H9 (cell line): ENCODE measurements around the gene FRMD4B. TPM values are rescaled to one million over a fixed set of nuclear protein-coding genes. Genes with fewer than 3 reads are reported as not detected.

Experiments
- DNase-seq: peaks from one replicate; pipeline ENCODE4 v3.0.0-alpha.2; 2017
- H2AFZ ChIP-seq: one replicate; pipeline ENCODE4 v1.6.1; 2013; ENCODE audit warnings: mild to moderate bottlenecking, low read length, control low read depth, moderate library complexity
- H2AK5ac ChIP-seq: 2 replicates; pipeline ENCODE4 v1.6.1; 2013; ENCODE audit warnings: low read length, control low read depth, mixed read lengths; ENCODE audit not compliant: insufficient read length
- H2BK120ac ChIP-seq: one replicate; pipeline ENCODE4 v1.6.1; 2013; ENCODE audit warnings: low read depth, mild to moderate bottlenecking, low read length, control low read depth, inconsistent platforms; ENCODE audit not compliant: poor library complexity, severe bottlenecking
- H2BK12ac ChIP-seq: 2 replicates; pipeline ENCODE4 v1.6.1; 2013; ENCODE audit warnings: low read length, control low read depth, mixed read lengths, low read depth; ENCODE audit not compliant: insufficient read length
- H2BK15ac ChIP-seq: 2 replicates; pipeline ENCODE4 v1.6.1; 2013; ENCODE audit warnings: low read depth, low read length, control low read depth
- H2BK20ac ChIP-seq: one replicate; pipeline ENCODE4 v1.6.1; 2013; ENCODE audit warnings: low read depth, mild to moderate bottlenecking, low read length, control low read depth, inconsistent platforms; ENCODE audit not compliant: poor library complexity, severe bottlenecking
- H2BK5ac ChIP-seq: 2 replicates; pipeline ENCODE4 v1.6.1; 2013; ENCODE audit warnings: low read length, control low read depth, mixed read lengths; ENCODE audit not compliant: insufficient read length
- H3K14ac ChIP-seq: 2 replicates; pipeline ENCODE4 v1.6.1; 2013; ENCODE audit warnings: low read length, control low read depth; ENCODE audit not compliant: insufficient read depth
- H3K18ac ChIP-seq: 2 replicates; pipeline ENCODE4 v1.6.1; 2013; ENCODE audit warnings: low read depth, mild to moderate bottlenecking, mixed read lengths, low read length, control low read depth; ENCODE audit not compliant: insufficient read length
- H3K23ac ChIP-seq: 2 replicates; pipeline ENCODE4 v1.6.1; 2013; ENCODE audit warnings: low read length, control low read depth, mixed read lengths, low read depth; ENCODE audit not compliant: insufficient read length
- H3K23me2 ChIP-seq: 2 replicates; pipeline ENCODE4 v1.6.1; 2013; ENCODE audit warnings: low read depth, mild to moderate bottlenecking, mixed read lengths, low read length, control low read depth; ENCODE audit not compliant: insufficient read length, poor library complexity, severe bottlenecking
- H3K27ac ChIP-seq: 2 replicates; pipeline ENCODE4 v1.5.1; 2013; ENCODE audit warnings: low read length, control low read depth, mixed read lengths, low read depth; ENCODE audit not compliant: insufficient read length
- H3K27me3 ChIP-seq: 2 replicates; pipeline ENCODE4 v1.6.1; 2013; ENCODE audit warnings: low read length, control low read depth, inconsistent platforms; ENCODE audit not compliant: insufficient read depth
- H3K4ac ChIP-seq: 2 replicates; pipeline ENCODE4 v1.6.1; 2013; ENCODE audit warnings: low read depth, mild to moderate bottlenecking, control low read depth, inconsistent platforms, low read length, moderate library complexity
- H3K4me1 ChIP-seq: 2 replicates; pipeline ENCODE4 v1.6.1; 2013; ENCODE audit warnings: low read length, control low read depth, inconsistent platforms; ENCODE audit not compliant: insufficient read depth
- H3K4me2 ChIP-seq: 2 replicates; pipeline ENCODE4 v1.6.1; 2013; ENCODE audit warnings: low read length, control low read depth, mixed read lengths; ENCODE audit not compliant: insufficient read length, insufficient read depth
- H3K56ac ChIP-seq: 2 replicates; pipeline ENCODE4 v1.6.1; 2013; ENCODE audit warnings: low read depth, mild to moderate bottlenecking, mixed read lengths, low read length, control low read depth; ENCODE audit not compliant: insufficient read length
- H3K79me1 ChIP-seq: 2 replicates; pipeline ENCODE4 v1.6.1; 2013; ENCODE audit warnings: low read depth, mild to moderate bottlenecking, moderate library complexity, low read length, control low read depth, inconsistent platforms; ENCODE audit not compliant: insufficient read depth, poor library complexity, severe bottlenecking
- H3K79me2 ChIP-seq: 2 replicates; pipeline ENCODE4 v1.6.1; 2013; ENCODE audit warnings: low read length, control low read depth, inconsistent platforms; ENCODE audit not compliant: insufficient read depth
- H3K9ac ChIP-seq: 2 replicates; pipeline ENCODE4 v1.6.1; 2013; ENCODE audit warnings: low read length, control low read depth, mixed read lengths; ENCODE audit not compliant: insufficient read length; ENCODE audit errors: extremely low read depth
- H3K9me3 ChIP-seq: one replicate; pipeline ENCODE4 v1.6.1; 2013; ENCODE audit warnings: low read depth, low read length, inconsistent platforms; ENCODE audit not compliant: control insufficient read depth
- H3T11ph ChIP-seq: one replicate; pipeline ENCODE4 v1.6.1; 2013; ENCODE audit warnings: mild to moderate bottlenecking, low read length, control low read depth, inconsistent platforms
- H4K20me1 ChIP-seq: one replicate; pipeline ENCODE4 v1.6.1; 2013; ENCODE audit not compliant: control insufficient read depth, insufficient read length, insufficient read depth
- H4K5ac ChIP-seq: 2 replicates; pipeline ENCODE4 v1.6.1; 2013; ENCODE audit warnings: low read depth, mild to moderate bottlenecking, mixed read lengths, low read length, control low read depth; ENCODE audit not compliant: insufficient read length
- H4K8ac ChIP-seq: replicated peaks from 2 replicates; pipeline ENCODE4 v1.6.1; 2013; ENCODE audit warnings: low read length, control low read depth, mixed read lengths, low read depth; ENCODE audit not compliant: insufficient read length
- H4K91ac ChIP-seq: 2 replicates; pipeline ENCODE4 v1.6.1; 2013; ENCODE audit warnings: low read depth, mild to moderate bottlenecking, moderate library complexity, mixed read lengths, low read length, control low read depth; ENCODE audit not compliant: insufficient read length
- H3K27ac Mint-ChIP-seq, 3 experiments: 2 replicates in 2 of 3; 3 replicates in 1 of 3; pipeline ENCODE4 v1.8.0; 2020 to 2021; ENCODE audit warnings: mixed read lengths in 3 of 3, mild to moderate bottlenecking in 1 of 3, moderate library complexity in 1 of 3
- H3K27me3 Mint-ChIP-seq: 2 replicates; pipeline ENCODE4 v1.8.0; 2021; ENCODE audit warnings: low read depth, mild to moderate bottlenecking, moderate library complexity, mixed read lengths
- H3K36me3 Mint-ChIP-seq, 3 experiments: 2 replicates in 2 of 3; 3 replicates in 1 of 3; pipeline ENCODE4 v1.8.0; 2020 to 2021; ENCODE audit warnings: low read depth in 3 of 3, mixed read lengths in 3 of 3; ENCODE audit not compliant: insufficient read depth in 1 of 3
- H3K4me1 Mint-ChIP-seq, 2 experiments: 2 replicates each; pipeline ENCODE4 v1.8.0; 2020; ENCODE audit warnings: mixed read lengths in 2 of 2
- H3K4me3 Mint-ChIP-seq, 2 experiments: 2 replicates in 1 of 2; 3 replicates in 1 of 2; pipeline ENCODE4 v1.8.0; 2020 to 2021; ENCODE audit warnings: mild to moderate bottlenecking in 2 of 2, mixed read lengths in 2 of 2, moderate library complexity in 1 of 2
- H3K9me3 Mint-ChIP-seq, 2 experiments: 2 replicates in 1 of 2; 3 replicates in 1 of 2; pipeline ENCODE4 v1.8.0; 2020; ENCODE audit warnings: mild to moderate bottlenecking in 2 of 2, mixed read lengths in 2 of 2, moderate library complexity in 1 of 2
- CTCF ChIP-seq: fragments of 200-600 bp; sonication (generic); conservative IDR thresholded peaks from 3 replicates; pipeline ENCODE4 v1.8.0; 2021; ENCODE audit warnings: antibody characterized with exemption, mild to moderate bottlenecking
- WGBS: extraction: QIAGEN DNeasy Blood & Tissue Kit; methylation state at CpG from one replicate; pipeline ENCODE4 v1.1.7; 2013; ENCODE audit warnings: missing lambda C conversion rate, low lambda C conversion rate, mixed read lengths; ENCODE audit not compliant: insufficient read length; ENCODE audit errors: extremely low coverage; 5-methylcytosine and 5-hydroxymethylcytosine counted together
- total RNA-seq: library from RNA; stranded (reverse); gene quantifications from 2 replicates; pipeline ENCODE4 v1.2.1, GENCODE V29; 2021

FRMD4B gene
- total RNA-seq, 1 experiment from 2014 or later, result 3.4 TPM

DNA sequence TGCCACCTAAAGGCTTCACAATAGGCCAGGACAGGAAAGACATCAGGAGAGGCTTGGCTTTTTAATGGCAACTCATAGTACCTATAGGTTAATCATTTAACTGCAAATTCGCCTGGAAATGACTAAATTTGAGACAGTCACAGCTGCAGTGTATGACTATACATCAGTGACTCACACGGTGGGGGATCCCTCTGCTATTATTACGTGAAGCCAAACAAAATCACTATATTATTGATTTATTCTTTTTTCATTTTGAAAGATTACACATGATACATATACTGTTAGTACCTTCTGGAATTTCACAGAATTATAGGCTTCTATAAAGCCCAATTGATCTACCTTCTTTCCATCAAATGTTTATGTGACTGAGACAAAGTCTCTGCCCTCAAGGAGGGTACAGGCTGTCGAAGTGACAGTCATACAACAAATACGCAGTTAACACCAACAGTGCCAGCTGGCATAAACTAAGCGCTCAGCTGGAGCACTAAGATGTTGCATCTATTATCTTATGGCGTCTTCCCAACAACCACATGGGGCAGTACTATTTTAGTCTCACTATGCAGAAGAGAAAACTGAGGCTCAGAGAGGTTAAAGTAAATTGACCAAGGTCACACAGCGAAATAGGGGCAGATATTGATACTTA lies 181.5 kb downstream of the FRMD4B start:
- Histone ChIP-seq H4K91ac (no peak overlapping the region), H3K4me2 (no peak overlapping the region), H4K8ac (no peak overlapping the region), H4K20me1 (no peaks in the 10 kb centered on the region), H3K23ac (no peak overlapping the region), H4K5ac (no peak overlapping the region), H2AK5ac (no peak overlapping the region), H3K56ac (no peak overlapping the region), H3K18ac (no peak overlapping the region), H2BK12ac (no peak overlapping the region), H2AFZ (no peak overlapping the region), H2BK5ac (no peak overlapping the region), H2BK15ac (no peak overlapping the region), H3K79me1 (no peaks in the 10 kb centered on the region), H3K27ac (no peak overlapping the region), H3K4me1 (peaks cover 4% of the 10 kb centered on the region; the same call in 1 of the 2 replicates), H3K79me2 (no peaks in the 10 kb centered on the region), H3K27me3 (no peaks in the 10 kb centered on the region), H3K9ac (no peak overlapping the region), H3K14ac (no peak overlapping the region), H3T11ph (no peak overlapping the region), H3K4ac (no peak overlapping the region), H2BK120ac (no peak overlapping the region), H3K9me3 (no peaks in the 10 kb centered on the region), H2BK20ac (no peak overlapping the region), H3K23me2 (no peaks in the 10 kb centered on the region)
- H3K27ac Mint-ChIP-seq, result peak overlapping the region in 1 of 3 experiments; percentile 11; a peak in 1 of 7 replicates
- no peak overlapping the region for H3K4me3 Mint-ChIP-seq
- H3K4me1 Mint-ChIP-seq, result peaks cover 17 to 19% of the 10 kb centered on the region in 2 experiments
- peaks cover 0 to 1% (median 0%) of the 10 kb centered on the region in 3 experiments; a peak in 1 of 7 replicates for H3K36me3 Mint-ChIP-seq
- TF ChIP-seq CTCF, result no peak
- DNase-seq, result no peak
- H3K9me3 Mint-ChIP-seq, result no peaks in the 10 kb centered on the region
- H3K27me3 Mint-ChIP-seq, result no peaks in the 10 kb centered on the region
- WGBS, result no CpG with 5 or more reads among the region's 8 CpGs
